GM23338 (cell line): Measurements from ENCODE around the gene SERINC4. TPM values are rescaled to one million over a fixed set of nuclear protein-coding genes. Genes with fewer than 3 reads are reported as not detected.

Experiments used
- ATAC-seq: fragments of 200-7000 bp; cut with Tn5 transposase; 3 replicates; pipeline ENCODE4 v1.9.1; 2020
- DNase-seq: peaks from one replicate; pipeline ENCODE4 v3.0.0-alpha.2; 2015; ENCODE audit warnings: low spot score
- H2AFZ ChIP-seq: fragments of 200-600 bp; sonication (generic); 2 replicates; pipeline ENCODE4 v1.8.0; 2016; ENCODE audit warnings: antibody characterized with exemption, mild to moderate bottlenecking, moderate library complexity
- H3F3A ChIP-seq: fragments of 200-600 bp; sonication (generic); replicated peaks from 2 replicates; pipeline ENCODE4 v1.8.0; 2017; ENCODE audit warnings: antibody characterized with exemption, mixed run types, low read depth
- H3K27ac ChIP-seq: fragments of 200-600 bp; sonication (generic); 2 replicates; pipeline ENCODE4 v1.6.1; 2016; ENCODE audit warnings: low read depth
- H3K27me3 ChIP-seq: fragments of 200-600 bp; sonication (generic); 2 replicates; pipeline ENCODE4 v1.8.0; 2016; ENCODE audit warnings: mild to moderate bottlenecking, mixed run types, moderate library complexity; ENCODE audit not compliant: insufficient read depth
- H3K36me3 ChIP-seq: fragments of 200-600 bp; sonication (generic); 2 replicates; pipeline ENCODE4 v1.8.0; 2016; ENCODE audit warnings: mild to moderate bottlenecking; ENCODE audit not compliant: insufficient read depth
- H3K4me1 ChIP-seq: fragments of 200-600 bp; sonication (generic); 2 replicates; pipeline ENCODE4 v1.8.0; 2016; ENCODE audit warnings: mild to moderate bottlenecking, moderate library complexity; ENCODE audit not compliant: insufficient read depth
- H3K4me2 ChIP-seq: fragments of 200-600 bp; sonication (generic); 2 replicates; pipeline ENCODE4 v1.7.1; 2017; ENCODE audit warnings: mixed run types
- H3K4me3 ChIP-seq: fragments of 200-600 bp; sonication (generic); 2 replicates; pipeline ENCODE4 v1.6.1; 2016; ENCODE audit warnings: mixed run types
- H3K79me2 ChIP-seq: fragments of 200-600 bp; sonication (generic); replicated peaks from 2 replicates; pipeline ENCODE4 v1.8.0; 2017; ENCODE audit warnings: mild to moderate bottlenecking; ENCODE audit not compliant: insufficient read depth
- H3K9me2 ChIP-seq: fragments of 200-600 bp; sonication (generic); 2 replicates; pipeline ENCODE4 v1.8.0; 2017; ENCODE audit not compliant: insufficient read depth
- H4K20me1 ChIP-seq: fragments of 200-600 bp; sonication (generic); replicated peaks from 2 replicates; pipeline ENCODE4 v1.8.0; 2017; ENCODE audit warnings: mild to moderate bottlenecking; ENCODE audit not compliant: insufficient read depth
- H3K27ac Mint-ChIP-seq: 2 replicates; pipeline ENCODE4 v1.8.0; 2020; ENCODE audit warnings: inconsistent platforms, mild to moderate bottlenecking, moderate library complexity, mixed read lengths
- H3K27me3 Mint-ChIP-seq: 3 replicates; pipeline ENCODE4 v1.8.0; 2022; ENCODE audit warnings: low read depth, mild to moderate bottlenecking, moderate library complexity, mixed read lengths, inconsistent platforms; ENCODE audit not compliant: insufficient read depth, poor library complexity
- H3K36me3 Mint-ChIP-seq: 3 replicates; pipeline ENCODE4 v1.8.0; 2021; ENCODE audit warnings: low read depth, mild to moderate bottlenecking, inconsistent platforms, moderate library complexity, mixed read lengths
- H3K4me1 Mint-ChIP-seq: 3 replicates; pipeline ENCODE4 v1.8.0; 2020; ENCODE audit warnings: mild to moderate bottlenecking, inconsistent platforms, mixed read lengths
- H3K4me3 Mint-ChIP-seq: 3 replicates; pipeline ENCODE4 v1.8.0; 2021; ENCODE audit warnings: moderate library complexity, mild to moderate bottlenecking, inconsistent platforms, mixed read lengths
- H3K9me3 Mint-ChIP-seq: 3 replicates; pipeline ENCODE4 v1.8.0; 2020; ENCODE audit warnings: moderate library complexity, mild to moderate bottlenecking, inconsistent platforms, mixed read lengths
- CREB1 ChIP-seq: fragments of 250-450 bp; sonication (Bioruptor Pico); IDR thresholded peaks from 2 replicates; pipeline ENCODE4 v1.5.0; 2020; ENCODE audit warnings: low read depth, mild to moderate bottlenecking, moderate library complexity
- JUNB ChIP-seq: IDR thresholded peaks from one replicate; pipeline ENCODE4 v1.6.1; 2016; ENCODE audit warnings: antibody characterized with exemption; ENCODE audit not compliant: unreplicated experiment
- POLR2AphosphoS5 ChIP-seq: IDR thresholded peaks from 2 replicates; pipeline ENCODE4 v1.6.1; 2016; ENCODE audit warnings: antibody characterized with exemption, low read depth
- STAT1 ChIP-seq: IDR thresholded peaks from one replicate; pipeline ENCODE4 v1.6.1; 2016; ENCODE audit warnings: antibody characterized with exemption; ENCODE audit not compliant: unreplicated experiment
- ZNF114 ChIP-seq: fragments of 250-450 bp; sonication (Bioruptor Pico); IDR thresholded peaks from 2 replicates; pipeline ENCODE4 v1.5.0; 2020; ENCODE audit warnings: mild to moderate bottlenecking, moderate library complexity
- polyA plus RNA-seq: library from polyadenylated mRNA; unstranded; fragments of >200 nt; fragmentation: Nextera tagmentation; extraction: Ambion mirVana; gene quantifications from 2 replicates; pipeline ENCODE4 v1.2.1, GENCODE V29; 2016
- total RNA-seq: library from RNA; depleted of rRNA; stranded (reverse); fragments of >200 nt; shearing (Covaris generic); gene quantifications from 2 replicates; pipeline ENCODE4 v1.2.3, GENCODE V29; 2014
- TF ChIP-seq, protein P1 (sequence below): IDR thresholded peaks from 2 replicates; pipeline ENCODE4 v1.6.1; 2016; ENCODE audit warnings: antibody characterized with exemption
- TF ChIP-seq, protein P2 (sequence below), 2 experiments: fragments of 200-600 bp in 1 of 2; sonication (generic) in 1 of 2; conservative IDR thresholded peaks; 2 replicates each; pipeline versions ENCODE4 v1.5.1 to v1.6.1; 2016 to 2017; ENCODE audit warnings: antibody characterized with exemption in 2 of 2, low read depth in 2 of 2, mild to moderate bottlenecking in 2 of 2, moderate library complexity in 1 of 2

The SERINC4 gene
- total and polyA plus RNA-seq, 2 experiments from 2014 or later, result not detected

DNA sequence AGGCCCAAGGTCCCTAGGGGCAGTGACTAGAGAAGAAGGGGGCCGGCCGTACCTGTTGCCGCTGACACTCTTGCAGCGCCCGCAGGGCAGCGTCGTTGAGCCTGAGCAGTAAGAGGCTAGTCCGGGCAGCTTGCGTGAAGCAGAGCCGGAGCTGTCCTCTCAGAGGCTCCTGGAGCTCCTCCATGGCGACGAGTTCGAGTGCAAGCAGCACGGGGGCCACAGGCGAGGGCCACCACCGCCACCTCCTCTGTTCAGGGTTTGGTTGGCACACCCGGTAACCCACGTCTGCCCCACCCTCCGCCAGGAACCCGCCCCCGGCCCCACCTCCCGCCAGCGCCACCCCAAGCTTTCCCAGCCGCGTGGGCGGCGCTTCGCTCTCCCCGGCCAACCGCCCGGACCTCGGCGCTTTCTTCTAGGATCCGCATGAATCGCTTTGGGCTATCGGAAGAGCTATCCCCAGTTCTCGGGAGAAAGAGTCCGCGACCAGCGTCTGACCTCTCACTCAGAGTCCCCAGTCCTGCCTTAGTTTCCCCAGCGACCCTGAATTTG, 23.2 kb downstream of the SERINC4 start, which contains the start of gene ELL3:
TSS of gene ELL3 (minus strand) at position 249 of the 549 bp plus-strand sequence. CDS start at position 184, 65 bp downstream.
- Histone ChIP-seq H2AFZ (peak within 1 kb of the TSS; percentile 98), H3F3A (peaks cover 43% of the 10 kb centered on the region)
- peak; percentile 68 for ATAC-seq

DNA sequence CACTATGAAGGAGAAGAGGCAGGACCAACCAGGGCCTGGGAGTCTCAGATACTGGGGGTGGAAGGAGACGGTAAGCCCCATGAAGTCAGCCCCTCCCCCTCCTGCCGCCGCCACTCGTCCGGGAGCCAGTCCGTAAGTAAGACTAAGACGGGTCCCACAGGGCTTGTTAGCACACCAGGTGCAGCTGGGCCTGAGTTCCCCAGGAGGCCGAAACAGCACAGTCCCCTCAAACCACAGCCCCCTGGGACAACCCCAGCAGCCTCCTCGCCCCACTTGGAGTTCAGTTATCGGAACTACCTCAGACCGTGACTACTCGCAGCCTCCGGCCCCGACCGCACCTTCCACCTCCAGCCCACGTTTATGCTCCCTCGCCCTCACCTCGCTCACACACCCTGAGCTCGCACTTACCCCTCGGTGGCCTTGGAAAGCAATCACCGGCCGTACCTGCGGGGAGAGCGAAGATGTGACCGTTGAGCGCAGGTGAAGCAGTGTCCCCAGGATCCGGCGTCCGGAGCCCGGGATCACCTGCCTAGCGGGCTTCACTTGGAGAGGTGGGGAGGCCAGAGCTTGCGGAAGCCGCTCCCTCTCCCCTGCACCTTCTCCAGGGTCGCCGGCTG, 23.8 kb downstream of the SERINC4 start:
- Histone ChIP-seq H3K27ac (no peak overlapping the region), H3K79me2 (no peaks in the 10 kb centered on the region), H3K4me3 (peak overlapping the region; percentile 95), H3F3A (peaks cover 49% of the 10 kb centered on the region), H3K4me2 (peak overlapping the region; percentile 96), H3K4me1 (peaks cover 11% of the 10 kb centered on the region), H3K27me3 (no peaks in the 10 kb centered on the region), H3K9me2 (no peaks in the 10 kb centered on the region), H3K36me3 (peaks cover 21% of the 10 kb centered on the region), H4K20me1 (peaks cover 17% of the 10 kb centered on the region), H2AFZ (peak overlapping the region; percentile 98)
- DNase-seq, result peak; percentile 82
- H3K4me1 Mint-ChIP-seq, result peaks cover 17% of the 10 kb centered on the region
- peaks cover 19% of the 10 kb centered on the region for H3K27me3 Mint-ChIP-seq
- H3K27ac Mint-ChIP-seq, result no peak overlapping the region
- peaks cover 29% of the 10 kb centered on the region for H3K36me3 Mint-ChIP-seq
- 0 out of 2 replicates have a peak, but pooled peaks have one; percentile 6 for TF ChIP-seq POLR2AphosphoS5
- TF ChIP-seq, protein P1, sequence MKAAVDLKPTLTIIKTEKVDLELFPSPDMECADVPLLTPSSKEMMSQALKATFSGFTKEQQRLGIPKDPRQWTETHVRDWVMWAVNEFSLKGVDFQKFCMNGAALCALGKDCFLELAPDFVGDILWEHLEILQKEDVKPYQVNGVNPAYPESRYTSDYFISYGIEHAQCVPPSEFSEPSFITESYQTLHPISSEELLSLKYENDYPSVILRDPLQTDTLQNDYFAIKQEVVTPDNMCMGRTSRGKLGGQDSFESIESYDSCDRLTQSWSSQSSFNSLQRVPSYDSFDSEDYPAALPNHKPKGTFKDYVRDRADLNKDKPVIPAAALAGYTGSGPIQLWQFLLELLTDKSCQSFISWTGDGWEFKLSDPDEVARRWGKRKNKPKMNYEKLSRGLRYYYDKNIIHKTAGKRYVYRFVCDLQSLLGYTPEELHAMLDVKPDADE, result no peak
- H3K4me3 Mint-ChIP-seq, result peak overlapping the region; percentile 82
- peak; percentile 50 for ATAC-seq
- H3K9me3 Mint-ChIP-seq, result no peaks in the 10 kb centered on the region; the same call in 2 of the 3 replicates

More for the DNA sequence above, 23.2 kb downstream of the SERINC4 start, which contains the start of gene ELL3:
- DNase-seq, result peak; percentile 80
- peaks cover 19% of the 10 kb centered on the region for H3K27me3 Mint-ChIP-seq
- H3K9me3 Mint-ChIP-seq, result no peaks in the 10 kb centered on the region; the same call in 2 of the 3 replicates
- H4K20me1 ChIP-seq, result peaks cover 12% of the 10 kb centered on the region
- peak within 1 kb of the TSS; percentile 96 for H3K4me2 ChIP-seq
- peak within 1 kb of the TSS; percentile 48; the same call in 1 of the 2 replicates for H3K27ac Mint-ChIP-seq
- no peaks in the 10 kb centered on the region for H3K27me3 ChIP-seq
- peak within 1 kb of the TSS; percentile 76; the same call in 1 of the 2 replicates for H3K27ac ChIP-seq
- peak within 1 kb of the TSS; percentile 82 for H3K4me3 Mint-ChIP-seq
- H3K9me2 ChIP-seq, result no peaks in the 10 kb centered on the region
- no peaks in the 10 kb centered on the region for H3K79me2 ChIP-seq
- peak within 1 kb of the TSS; percentile 95 for H3K4me3 ChIP-seq
- TF ChIP-seq JUNB (no peak), POLR2AphosphoS5 (peak; percentile 79), STAT1 (no peak), ZNF114 (CRISPR knock-in tag) (no peak)
- H3K4me1 Mint-ChIP-seq, result peaks cover 17% of the 10 kb centered on the region
- peaks cover 15% of the 10 kb centered on the region for H3K36me3 ChIP-seq
- peaks cover 11% of the 10 kb centered on the region for H3K4me1 ChIP-seq
- peaks cover 23% of the 10 kb centered on the region for H3K36me3 Mint-ChIP-seq

DNA sequence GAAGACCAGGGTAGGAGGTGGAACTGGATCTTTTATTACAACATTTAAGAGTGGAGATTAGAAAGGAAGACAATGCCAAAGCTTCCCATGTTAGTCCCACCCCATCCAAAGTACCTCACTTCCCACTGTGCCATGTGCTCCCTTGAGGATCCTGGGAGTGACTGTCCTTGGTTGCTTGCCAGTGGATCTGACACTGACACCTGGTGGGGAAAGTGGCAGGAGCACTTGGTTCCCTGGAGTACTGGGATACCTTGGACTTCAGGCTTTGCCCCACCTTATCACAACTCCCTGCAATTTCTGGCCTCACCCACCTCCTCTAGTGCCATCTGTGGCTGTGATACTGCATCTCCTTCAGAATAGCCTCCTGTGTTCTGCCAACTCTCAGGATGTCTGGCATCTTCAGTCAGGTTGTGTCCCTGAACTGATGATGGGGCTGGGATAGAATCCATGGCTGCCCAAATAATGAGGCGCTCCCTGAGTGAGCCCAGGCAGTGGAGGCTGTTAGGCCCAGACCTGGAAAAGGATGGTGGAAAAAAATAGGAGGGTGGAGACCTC, 24.5 kb downstream of the SERINC4 start:
- TF ChIP-seq POLR2AphosphoS5 (0 out of 2 replicates have a peak, but pooled peaks have one; percentile 13), JUNB (no peak), CREB1 (0 out of 2 replicates have a peak, but pooled peaks have one; percentile 16)
- TF ChIP-seq, protein P2, sequence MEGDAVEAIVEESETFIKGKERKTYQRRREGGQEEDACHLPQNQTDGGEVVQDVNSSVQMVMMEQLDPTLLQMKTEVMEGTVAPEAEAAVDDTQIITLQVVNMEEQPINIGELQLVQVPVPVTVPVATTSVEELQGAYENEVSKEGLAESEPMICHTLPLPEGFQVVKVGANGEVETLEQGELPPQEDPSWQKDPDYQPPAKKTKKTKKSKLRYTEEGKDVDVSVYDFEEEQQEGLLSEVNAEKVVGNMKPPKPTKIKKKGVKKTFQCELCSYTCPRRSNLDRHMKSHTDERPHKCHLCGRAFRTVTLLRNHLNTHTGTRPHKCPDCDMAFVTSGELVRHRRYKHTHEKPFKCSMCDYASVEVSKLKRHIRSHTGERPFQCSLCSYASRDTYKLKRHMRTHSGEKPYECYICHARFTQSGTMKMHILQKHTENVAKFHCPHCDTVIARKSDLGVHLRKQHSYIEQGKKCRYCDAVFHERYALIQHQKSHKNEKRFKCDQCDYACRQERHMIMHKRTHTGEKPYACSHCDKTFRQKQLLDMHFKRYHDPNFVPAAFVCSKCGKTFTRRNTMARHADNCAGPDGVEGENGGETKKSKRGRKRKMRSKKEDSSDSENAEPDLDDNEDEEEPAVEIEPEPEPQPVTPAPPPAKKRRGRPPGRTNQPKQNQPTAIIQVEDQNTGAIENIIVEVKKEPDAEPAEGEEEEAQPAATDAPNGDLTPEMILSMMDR (conservative IDR thresholded peaks at IDR 0.05; ENCODE audit: low read depth in 2 of 2), result peak; percentile 50 to 70
- Histone ChIP-seq H3K4me1 (peaks cover 11% of the 10 kb centered on the region), H3K9me2 (no peaks in the 10 kb centered on the region), H3K4me3 (peak overlapping the region; percentile 95), H3K36me3 (peaks cover 28% of the 10 kb centered on the region), H3K27ac (no peak overlapping the region), H3F3A (peaks cover 56% of the 10 kb centered on the region), H3K27me3 (no peaks in the 10 kb centered on the region), H2AFZ (no peak overlapping the region), H3K79me2 (no peaks in the 10 kb centered on the region), H4K20me1 (peaks cover 23% of the 10 kb centered on the region), H3K4me2 (peak overlapping the region; percentile 96)
- peaks cover 17% of the 10 kb centered on the region for H3K4me1 Mint-ChIP-seq
- peak overlapping the region; percentile 82 for H3K4me3 Mint-ChIP-seq
- H3K27me3 Mint-ChIP-seq, result peaks cover 19% of the 10 kb centered on the region
- H3K9me3 Mint-ChIP-seq, result no peaks in the 10 kb centered on the region; the same call in 2 of the 3 replicates
- ATAC-seq (peak; percentile 21), DNase-seq (peak; percentile 66)
- H3K36me3 Mint-ChIP-seq, result peaks cover 36% of the 10 kb centered on the region
- H3K27ac Mint-ChIP-seq, result no peak overlapping the region
